GM18508 (cell line): Measurements from ENCODE around the gene CHRM4.
"Not testable (repeated sequence)": the region's sequence is repeated elsewhere in the genome, so short reads cannot be mapped to it uniquely, and the experiment has no call there.

Experiments
- ATAC-seq: cut with Tn5 transposase; IDR thresholded peaks from one replicate; pipeline ENCODE4 v1.9.1; 2021; ENCODE audit warnings: moderate number of reproducible peaks; ENCODE audit not compliant: insufficient read depth, unreplicated experiment

Gene CHRM4

DNA sequence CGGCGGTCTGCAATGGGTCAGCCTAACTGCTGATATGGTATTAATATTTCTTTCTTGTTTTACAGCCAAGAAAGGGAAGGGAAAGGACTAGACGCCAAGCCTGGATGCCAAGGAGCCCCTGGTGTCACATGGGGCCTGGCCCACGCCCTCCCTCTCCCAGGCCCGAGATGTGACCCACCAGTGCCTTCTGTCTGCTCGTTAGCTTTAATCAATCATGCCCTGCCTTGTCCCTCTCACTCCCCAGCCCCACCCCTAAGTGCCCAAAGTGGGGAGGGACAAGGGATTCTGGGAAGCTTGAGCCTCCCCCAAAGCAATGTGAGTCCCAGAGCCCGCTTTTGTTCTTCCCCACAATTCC, 8.2 kb downstream of the CHRM4 start:
- ATAC-seq, result no peak

DNA sequence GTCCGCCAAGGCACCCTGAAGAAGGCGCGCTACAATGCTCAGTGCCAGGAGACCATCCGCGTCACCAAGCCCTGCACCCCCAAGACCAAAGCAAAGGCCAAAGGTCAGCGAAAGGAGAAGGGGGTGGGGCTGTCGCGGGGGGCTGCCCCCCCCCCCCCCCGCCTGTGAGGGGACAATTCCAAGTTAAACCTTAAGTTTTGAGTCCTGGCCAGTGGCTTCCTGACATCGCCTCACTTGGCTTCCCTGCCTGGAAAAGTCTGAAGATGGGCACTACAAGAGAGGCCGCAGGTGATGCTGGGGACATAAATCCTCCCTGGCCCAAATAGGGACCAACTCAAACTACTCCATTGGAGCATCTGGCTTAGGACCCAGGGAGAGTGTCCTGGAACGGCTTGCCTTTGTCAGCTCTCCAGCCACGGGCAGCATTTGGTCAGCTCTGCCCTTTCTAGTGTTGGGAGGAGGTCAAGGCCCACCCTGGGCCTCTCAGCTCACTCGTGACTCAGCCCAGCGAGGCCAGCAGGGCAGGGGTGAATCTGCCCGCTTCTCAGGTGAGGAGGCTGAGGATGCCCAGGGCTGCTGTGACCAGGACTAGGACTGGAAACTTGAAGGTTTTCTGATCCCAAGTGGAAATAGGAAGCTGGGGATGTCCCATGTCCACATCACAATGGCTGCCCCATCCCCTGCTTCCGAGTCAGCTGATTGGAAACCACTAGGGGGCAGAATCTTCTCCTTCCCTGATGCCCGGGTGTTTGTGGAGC, 8.8 kb downstream of the CHRM4 start:
- ATAC-seq, result no peak

DNA sequence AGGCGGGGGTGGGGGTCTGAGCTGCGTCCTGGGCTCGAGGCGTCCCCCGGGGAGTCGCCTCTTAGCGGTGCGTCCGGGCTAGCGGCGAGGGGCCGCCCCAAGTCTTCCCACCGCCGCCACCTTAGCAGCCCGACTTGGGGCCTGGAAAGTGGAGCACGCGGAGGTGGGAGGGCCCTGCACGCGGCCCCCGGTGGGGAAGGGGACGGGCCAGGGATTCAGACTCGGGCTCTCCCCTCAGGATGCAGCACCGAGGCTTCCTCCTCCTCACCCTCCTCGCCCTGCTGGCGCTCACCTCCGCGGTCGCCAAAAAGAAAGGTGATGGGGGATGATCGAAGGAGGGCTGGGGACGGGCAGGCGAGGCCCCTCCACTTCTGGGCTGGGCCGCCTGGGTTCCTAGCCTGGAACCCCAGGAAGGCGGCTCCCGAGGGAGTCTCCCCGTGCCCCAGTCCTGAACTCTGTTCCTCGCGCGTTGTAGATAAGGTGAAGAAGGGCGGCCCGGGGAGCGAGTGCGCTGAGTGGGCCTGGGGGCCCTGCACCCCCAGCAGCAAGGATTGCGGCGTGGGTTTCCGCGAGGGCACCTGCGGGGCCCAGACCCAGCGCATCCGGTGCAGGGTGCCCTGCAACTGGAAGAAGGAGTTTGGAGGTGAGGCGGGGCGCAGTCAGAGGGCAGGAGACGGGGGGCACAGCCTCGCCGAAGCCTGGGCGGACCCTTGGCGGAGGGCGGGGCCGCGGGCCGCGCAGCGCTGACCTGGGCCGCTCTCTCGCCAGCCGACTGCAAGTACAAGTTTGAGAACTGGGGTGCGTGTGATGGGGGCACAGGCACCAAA, 9.5 kb downstream of the CHRM4 start:
- no peak for ATAC-seq

DNA sequence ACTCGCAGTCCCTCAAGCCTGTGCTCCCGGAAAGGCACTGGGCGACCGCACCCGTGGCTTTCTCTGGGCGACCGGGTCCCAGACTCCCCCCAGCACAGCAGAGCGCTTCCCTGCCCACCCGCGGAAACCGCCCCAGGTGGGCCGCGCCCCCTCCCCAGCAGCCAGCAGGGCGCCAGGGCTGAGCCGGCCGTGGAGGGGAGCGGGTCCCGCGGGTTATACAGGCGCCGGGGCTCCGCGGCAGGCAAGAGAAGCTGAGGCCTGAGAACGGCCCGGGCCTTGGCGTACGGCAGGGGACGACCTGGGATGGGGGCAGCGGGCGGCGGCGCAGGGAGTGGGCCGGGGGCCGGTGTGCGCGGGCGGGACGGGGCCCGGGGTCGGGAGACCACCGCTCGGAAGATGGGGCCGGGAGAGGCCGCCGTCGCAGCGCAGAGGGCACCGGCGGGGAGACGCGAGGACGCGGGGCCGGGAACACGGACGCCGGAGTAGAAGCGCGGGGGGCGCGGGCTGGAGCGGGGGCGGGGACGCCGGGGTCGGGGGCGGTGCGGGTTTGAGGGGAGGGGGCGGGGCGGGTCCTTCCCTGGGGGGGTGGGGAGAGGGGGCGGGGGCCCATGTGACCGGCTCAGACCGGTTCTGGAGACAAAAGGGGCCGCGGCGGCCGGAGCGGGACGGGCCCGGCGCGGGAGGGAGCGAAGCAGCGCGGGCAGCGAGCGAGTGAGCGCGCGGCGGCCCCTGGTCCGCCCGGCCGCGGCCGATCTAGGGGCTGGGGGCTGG, 10.3 kb downstream of the CHRM4 start, which contains the start of gene MDK:
Gene MDK, plus strand, starts transcription at position 622 of the 771 bp plus-strand sequence. CDS start 389 bp downstream, outside the sequence.
- no peak for ATAC-seq

DNA sequence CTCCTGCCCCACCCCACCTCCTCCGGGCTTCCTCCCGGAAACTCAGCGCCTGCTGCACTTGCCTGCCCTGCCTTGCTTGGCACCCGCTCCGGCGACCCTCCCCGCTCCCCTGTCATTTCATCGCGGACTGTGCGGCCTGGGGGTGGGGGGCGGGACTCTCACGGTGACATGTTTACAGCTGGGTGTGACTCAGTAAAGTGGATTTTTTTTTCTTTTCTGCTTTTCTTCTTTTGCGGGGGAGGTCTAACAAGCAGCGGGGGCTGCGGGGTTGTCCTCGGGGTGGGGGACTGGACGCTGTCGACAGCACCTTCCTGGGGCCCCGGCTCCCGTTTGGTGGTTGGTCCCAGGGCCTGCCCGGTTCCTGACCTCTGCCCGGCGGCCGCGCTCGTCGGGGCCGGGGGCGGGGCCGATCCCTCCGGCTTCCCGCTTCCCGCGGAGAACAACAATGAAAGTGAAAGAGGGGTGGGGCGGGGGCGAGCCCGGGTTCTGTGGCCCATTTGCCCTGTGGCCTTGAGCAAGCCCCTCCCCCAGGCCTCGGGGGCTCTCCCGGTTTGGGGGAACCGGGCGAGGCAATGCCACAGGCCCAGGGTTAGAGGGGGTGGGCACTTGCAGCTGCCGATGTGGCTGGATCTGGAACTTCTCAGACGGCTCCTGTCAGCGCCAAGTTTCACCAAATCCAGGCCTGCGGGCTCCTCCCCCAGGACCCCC, 11.1 kb downstream of the CHRM4 start:
- no peak for ATAC-seq

DNA sequence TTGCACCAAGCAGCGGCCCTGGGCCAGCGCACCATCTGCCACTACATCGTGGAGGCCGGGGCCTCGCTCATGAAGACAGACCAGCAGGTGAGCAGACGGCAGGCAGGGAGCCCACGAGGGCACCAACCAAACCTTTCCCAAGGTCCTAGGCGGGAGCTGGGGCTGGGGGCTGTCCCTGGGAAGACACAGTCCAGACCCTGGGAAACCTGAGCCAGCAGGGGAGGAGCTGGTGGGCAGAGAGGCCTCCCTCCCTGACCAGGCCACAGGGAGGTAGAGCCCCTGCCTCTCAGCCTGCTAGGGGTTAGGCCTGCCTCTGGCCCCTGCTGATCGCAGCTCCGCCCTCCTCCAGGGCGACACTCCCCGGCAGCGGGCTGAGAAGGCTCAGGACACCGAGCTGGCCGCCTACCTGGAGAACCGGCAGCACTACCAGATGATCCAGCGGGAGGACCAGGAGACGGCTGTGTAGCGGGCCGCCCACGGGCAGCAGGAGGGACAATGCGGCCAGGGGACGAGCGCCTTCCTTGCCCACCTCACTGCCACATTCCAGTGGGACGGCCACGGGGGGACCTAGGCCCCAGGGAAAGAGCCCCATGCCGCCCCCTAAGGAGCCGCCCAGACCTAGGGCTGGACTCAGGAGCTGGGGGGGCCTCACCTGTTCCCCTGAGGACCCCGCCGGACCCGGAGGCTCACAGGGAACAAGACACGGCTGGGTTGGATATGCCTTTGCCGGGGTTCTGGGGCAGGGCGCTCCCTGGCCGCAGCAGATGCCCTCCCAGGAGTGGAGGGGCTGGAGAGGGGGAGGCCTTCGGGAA, 11.9 kb downstream of the CHRM4 start:
- not testable (repeated sequence) for ATAC-seq

DNA sequence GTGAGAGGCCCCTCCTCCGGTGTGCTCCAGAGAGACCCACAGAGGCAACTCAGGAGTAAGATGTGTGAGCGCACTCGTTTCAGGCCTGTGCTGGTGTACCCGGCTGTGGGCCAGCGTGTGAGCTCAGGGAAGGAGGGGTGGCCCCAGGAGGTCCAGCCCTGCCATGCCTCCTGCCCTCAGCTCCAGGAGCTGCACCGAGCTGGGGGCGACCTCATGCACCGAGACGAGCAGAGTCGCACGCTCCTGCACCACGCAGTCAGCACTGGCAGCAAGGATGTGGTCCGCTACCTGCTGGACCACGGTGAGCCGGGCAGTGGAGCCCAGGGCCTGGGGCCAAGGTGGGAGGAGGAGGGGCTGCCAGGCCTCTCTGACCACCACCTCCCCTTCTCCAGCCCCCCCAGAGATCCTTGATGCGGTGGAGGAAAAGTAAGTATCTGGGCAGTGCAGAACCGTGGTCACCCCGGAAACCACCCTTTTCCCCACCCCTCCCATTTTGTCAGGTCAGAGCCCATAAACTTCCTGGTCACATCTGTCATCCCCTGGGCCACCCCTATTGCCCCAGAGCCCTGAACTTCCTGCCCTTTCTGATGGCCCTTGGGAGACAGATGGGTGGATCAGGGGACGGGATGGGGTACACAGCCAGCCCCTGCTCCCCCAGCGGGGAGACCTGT, 12.6 kb downstream of the CHRM4 start:
- no peak for ATAC-seq

DNA sequence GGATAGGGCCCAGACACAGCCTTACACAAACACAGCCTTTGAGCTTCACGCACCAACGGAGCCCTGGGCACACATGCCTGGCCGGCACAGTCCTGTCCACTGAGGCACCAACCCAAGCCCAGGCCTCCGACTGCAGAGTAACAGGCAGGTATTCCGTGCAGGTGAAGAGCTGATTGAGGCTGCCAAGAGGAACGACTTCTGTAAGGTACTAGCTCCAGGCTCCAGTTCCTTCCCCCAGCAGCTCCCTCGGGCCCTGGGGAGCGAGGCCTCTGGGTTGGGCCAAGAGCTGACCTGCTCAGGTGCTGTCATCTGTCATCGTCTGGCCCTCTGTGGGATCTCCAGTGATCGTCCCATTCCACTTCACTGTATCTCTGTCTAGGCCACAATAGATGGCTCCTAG, 13.3 kb downstream of the CHRM4 start:
- no peak for ATAC-seq

DNA sequence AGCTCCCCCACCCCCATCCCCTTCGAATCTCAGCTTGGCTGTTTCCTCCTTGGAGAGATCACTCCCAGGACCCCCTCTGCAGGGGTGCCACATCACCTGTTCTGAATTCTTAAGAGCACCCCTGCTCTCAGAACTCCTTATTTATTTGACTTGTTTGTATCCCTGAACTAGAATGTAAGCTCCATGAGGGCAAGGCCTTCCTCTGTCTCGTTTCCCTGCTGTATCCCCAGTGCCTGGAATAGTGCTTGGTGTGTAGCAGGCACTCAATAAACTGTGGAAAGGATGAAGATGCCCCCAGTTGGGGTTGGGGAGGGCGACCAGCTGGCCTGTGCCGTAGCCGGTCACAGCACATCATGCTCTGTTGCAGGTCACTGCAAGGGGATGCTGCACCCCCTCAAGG, 13.7 kb downstream of the CHRM4 start:
- no peak for ATAC-seq

DNA sequence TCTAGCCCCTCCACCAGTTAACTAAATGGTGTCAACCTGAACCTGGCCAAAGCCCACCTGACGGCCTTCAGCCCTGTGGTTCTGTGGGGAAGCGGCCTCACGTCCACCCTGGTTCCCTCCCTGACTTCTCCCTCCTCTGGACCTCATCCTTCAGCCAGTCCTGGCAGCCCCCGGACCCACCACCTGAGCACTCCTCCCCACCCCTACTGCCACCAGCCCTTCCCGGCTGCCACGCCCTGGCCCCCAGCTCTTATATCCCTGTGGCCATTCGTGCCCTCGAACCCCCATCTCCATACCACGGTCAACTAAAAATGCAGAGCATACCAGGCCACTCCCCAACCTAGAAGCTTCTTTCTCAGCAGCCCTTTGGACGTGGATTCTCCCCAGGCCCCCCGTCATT, 14.3 kb downstream of the CHRM4 start:
- no peak for ATAC-seq

DNA sequence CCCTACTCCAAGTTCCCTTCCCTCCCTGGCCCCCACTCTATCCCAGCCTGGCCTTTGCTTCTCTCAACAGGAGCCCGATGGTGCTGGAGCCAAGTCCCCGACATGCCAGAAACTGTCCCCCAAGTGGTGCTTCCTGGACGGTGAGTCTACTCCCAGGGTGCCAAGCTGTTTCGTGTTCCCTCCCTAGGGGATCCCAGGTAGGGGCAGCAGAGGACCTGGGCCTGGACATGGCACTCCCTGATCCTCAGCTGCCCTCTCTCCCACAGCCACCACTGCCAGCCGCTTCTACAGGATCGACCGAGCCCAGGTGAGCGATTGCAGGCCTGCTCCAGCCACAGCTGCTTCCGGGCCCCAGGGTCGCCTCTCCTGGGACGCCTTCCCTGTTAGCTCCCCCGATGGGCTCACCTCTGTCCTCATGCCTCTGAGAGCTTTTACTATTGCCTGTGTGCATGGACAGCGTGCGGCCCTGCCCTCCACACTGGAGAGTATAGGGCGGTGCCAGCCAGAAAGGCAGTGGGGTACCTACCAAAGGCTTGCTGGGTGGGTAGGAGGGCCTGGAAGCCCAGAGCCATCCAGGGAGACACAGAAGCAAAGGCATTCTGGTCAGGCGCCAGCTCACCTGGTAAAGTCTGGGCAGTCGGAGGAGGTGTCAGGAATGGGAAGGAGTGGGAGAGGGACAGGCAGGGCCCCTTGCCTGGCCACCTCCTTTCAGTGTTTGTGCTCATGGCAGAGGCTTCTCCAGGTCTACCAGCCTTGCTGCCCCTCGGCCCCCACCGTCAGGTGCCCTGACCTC, 15.1 kb downstream of the CHRM4 start:
- no peak for ATAC-seq

DNA sequence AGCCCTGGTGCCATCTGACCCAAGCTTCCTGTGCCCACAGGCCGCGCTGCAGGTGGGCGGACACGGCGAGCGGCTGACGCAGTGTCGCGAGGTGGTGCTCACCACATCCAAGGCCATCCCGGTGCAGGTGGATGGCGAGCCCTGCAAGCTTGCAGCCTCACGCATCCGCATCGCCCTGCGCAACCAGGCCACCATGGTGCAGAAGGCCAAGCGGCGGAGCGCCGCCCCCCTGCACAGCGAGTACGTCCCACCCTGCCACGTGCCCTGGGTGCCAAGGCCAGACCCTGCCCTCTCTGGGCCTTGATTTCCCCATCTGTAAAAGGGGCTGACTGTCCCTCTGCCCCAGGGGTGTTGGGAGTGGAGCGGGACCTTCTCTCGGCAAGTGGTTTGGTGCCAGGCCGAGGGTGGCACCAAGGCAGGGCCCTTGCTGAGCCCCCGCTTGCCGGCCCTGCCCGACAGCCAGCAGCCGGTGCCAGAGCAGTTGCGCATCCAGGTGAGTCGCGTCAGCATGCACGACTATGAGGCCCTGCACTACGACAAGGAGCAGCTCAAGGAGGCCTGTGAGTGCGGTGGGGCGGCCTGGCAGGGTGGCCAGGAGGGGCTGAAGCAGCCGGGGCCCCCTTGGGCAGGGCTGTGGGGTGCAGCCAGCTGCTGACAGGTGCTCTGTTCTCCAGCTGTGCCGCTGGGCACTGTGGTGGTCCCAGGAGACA, 16.0 kb downstream of the CHRM4 start:
- ATAC-seq, result no peak

DNA sequence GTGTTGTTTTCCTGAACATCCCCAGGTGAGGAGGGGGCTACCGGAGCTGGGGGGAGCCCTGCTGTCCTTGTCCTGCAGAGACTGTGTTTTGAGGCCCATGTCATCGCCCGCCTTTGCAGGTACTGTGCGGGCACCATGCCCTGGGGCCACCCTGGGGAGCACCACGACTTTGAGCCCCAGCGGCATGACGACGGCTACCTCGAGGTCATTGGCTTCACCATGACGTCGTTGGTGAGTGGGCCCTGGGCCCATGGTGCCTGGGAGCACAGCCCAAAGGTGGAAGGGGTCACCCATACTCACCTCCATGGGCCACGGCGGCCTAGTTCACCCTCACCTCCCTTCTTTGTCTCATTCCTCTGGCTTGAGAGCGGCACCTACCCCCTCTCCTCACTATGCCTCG, 16.8 kb downstream of the CHRM4 start:
- no peak for ATAC-seq

DNA sequence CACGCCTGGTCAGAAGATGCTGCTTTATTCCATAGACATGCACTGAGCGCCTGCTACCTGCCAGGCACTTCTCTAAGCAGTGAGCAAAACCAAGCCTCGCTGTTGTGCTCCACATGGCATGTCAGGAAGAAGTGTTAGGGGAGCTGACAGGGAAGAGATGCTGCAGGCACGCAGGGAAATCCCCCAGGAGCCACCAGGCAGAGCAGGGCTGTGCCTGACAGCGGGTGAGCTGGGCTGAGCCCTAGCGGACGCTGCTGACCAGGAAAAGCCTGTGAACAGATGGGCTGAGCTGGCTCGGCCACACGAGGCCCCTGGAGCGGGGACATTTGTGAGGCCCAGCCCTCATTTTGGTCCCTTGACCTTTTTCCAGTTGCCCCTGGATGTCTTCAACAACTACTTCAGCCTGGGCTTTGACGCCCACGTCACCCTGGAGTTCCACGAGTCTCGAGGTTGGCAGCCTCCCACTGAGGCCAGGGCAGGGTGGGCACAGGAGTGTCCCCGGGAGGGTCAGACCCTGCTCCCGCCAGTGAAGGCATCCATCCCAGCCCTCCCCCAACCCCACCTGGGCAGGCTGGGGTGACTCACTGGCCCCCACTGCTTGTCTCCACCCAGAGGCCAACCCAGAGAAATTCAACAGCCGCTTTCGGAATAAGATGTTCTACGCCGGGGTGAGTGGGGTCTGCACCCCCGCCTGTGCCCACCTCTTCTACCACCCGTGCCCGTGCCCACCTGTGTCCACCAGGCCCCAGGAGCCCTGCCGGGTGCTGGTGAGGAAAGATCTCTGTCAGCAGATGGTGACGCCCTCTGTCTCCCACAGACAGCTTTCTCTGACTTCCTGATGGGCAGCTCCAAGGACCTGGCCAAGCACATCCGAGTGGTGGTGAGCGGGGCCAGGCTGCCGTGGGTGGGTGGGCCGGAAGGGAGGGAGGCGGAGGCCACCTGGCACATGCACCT, 17.5 kb downstream of the CHRM4 start:
- ATAC-seq, result no peak

DNA sequence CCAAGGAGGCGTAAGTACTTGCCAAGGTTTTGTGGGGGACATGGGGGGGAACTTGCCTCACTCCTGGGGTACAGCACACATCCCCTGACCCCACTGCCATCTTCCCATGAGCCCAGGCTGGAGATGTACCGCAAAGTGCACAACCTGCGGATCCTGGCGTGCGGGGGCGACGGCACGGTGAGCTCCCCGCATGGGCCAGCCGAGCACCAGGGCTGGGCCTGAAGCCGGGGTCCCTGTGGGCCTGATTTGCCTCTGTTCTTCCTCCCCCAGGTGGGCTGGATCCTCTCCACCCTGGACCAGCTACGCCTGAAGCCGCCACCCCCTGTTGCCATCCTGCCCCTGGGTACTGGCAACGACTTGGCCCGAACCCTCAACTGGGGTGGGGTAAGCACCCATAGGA, 19.1 kb downstream of the CHRM4 start:
- not testable (repeated sequence) for ATAC-seq

DNA sequence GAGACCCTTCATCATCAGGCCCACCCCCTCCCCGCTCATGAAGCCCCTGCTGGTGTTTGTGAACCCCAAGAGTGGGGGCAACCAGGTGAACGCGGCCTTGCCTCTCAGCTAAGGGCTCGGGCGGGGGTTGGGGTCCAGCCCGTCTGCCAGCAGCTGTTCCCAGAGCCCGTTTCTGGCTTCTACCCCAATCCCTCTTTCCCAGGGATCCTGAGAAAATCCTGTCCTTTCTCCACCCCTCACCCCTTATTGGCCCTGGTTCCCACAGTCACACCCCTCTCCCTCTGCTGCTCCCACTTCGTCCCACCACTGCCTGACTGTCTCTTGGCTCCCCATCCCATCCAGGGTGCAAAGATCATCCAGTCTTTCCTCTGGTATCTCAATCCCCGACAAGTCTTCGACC, 19.5 kb downstream of the CHRM4 start:
- no peak for ATAC-seq
